Measurements from ENCODE around the gene TNNC1. TPM values are rescaled to one million over a fixed set of nuclear protein-coding genes. Genes with fewer than 3 reads are reported as not detected.
A peak's percentile ranks its signal among the peaks of the same experiment; 100 is the strongest.

Gene TNNC1
- total and polyA plus RNA-seq, 2 of the 13 experiments (the other 11 are each of a cell fraction or from before 2014, with no cell fraction given): 11.8 to 36.4 TPM

DNA sequence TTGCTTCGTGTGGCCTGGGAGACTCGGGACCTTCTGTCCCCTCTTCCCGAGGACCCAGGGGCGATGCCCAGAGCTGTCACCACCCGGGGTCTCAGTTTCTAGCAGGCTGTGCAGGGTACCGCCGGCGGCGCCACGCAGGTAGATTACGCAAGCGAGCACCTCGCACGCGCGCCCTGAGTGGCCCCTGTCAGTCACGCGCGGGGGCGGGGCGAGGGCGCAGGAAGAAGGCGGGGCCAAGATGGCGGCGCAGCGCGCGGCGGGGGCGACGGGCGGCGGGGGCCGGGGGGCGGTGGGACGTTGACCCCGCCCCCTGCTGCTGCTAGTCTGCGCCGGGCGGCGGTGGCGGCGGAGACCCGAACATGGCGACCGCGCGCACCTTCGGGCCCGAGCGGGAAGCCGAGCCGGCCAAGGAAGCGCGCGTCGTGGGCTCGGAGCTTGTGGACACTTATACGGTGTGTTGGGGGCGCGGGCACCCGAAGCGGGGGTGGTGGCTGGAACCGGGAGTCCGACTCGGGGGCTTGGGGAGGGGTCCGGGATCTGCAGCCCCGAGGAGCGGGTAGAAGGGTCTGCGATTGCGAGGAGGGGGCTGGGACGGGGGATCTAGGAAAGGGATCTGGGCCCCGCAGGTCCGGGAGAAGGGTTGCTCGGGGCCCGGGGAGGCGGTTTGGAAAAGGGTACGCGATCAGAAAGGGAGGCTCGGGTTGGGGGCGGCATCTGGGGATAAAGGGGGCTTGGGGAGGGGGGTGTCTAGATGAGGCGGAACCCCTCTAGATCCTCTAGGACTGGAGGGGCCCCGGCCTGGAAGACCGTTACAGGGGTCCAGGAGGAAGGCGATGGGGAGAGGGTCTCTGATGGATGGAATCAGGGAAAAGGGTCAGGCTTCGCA, 1.7 kb upstream of the TNNC1 start, which contains the start of gene NISCH (continued):
- TF ChIP-seq, protein P1, sequence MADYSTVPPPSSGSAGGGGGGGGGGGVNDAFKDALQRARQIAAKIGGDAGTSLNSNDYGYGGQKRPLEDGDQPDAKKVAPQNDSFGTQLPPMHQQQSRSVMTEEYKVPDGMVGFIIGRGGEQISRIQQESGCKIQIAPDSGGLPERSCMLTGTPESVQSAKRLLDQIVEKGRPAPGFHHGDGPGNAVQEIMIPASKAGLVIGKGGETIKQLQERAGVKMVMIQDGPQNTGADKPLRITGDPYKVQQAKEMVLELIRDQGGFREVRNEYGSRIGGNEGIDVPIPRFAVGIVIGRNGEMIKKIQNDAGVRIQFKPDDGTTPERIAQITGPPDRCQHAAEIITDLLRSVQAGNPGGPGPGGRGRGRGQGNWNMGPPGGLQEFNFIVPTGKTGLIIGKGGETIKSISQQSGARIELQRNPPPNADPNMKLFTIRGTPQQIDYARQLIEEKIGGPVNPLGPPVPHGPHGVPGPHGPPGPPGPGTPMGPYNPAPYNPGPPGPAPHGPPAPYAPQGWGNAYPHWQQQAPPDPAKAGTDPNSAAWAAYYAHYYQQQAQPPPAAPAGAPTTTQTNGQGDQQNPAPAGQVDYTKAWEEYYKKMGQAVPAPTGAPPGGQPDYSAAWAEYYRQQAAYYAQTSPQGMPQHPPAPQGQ (CRISPR knock-in tag; IDR thresholded peaks at IDR 0.05; ENCODE audit: borderline replicate concordance): no peak
- peak in 1 of 2 experiments; percentile 52; a peak in 1 of 4 replicates for TF ChIP-seq POLR2A (IDR thresholded peaks at IDR 0.05; ENCODE audit: insufficient read depth in 1 of 2, low read depth in 2 of 2, low read length in 2 of 2)
- TF ChIP-seq ETV5 (CRISPR knock-in tag; IDR thresholded peaks at IDR 0.05; ENCODE audit: borderline replicate concordance): peak; percentile 50; the same call in 1 of the 2 replicates
- no peak for TF ChIP-seq TP53 (CRISPR knock-in tag; conservative IDR thresholded peaks at IDR 0.05)
- peak; percentile 42; the same call in 1 of the 2 replicates for TF ChIP-seq PHF20 (CRISPR knock-in tag; IDR thresholded peaks at IDR 0.05)
- TF ChIP-seq NR2F6 (IDR thresholded peaks at IDR 0.05): no peak
- peak; percentile 64; the same call in 1 of the 2 replicates for TF ChIP-seq NR2F6 (CRISPR knock-in tag; IDR thresholded peaks at IDR 0.05)
- TF ChIP-seq ZNF883 (CRISPR knock-in tag; IDR thresholded peaks at IDR 0.05; ENCODE audit: not compliant biosample characterization): peak; percentile 23
- 0 out of 2 replicates have a peak, but pooled peaks have one; percentile 20 for TF ChIP-seq AHR (CRISPR knock-in tag; IDR thresholded peaks at IDR 0.05)
- peak in 1 of 2 experiments; percentile 64; a peak in 2 of 4 replicates for TF ChIP-seq EP300 (IDR thresholded peaks at IDR 0.05; ENCODE audit: low read depth in 2 of 2, low read length in 2 of 2)
- TF ChIP-seq EP300 (CRISPR knock-in tag; IDR thresholded peaks at IDR 0.05; ENCODE audit: borderline replicate concordance): 0 out of 2 replicates have a peak, but pooled peaks have one; percentile 30
- TF ChIP-seq, protein P2, sequence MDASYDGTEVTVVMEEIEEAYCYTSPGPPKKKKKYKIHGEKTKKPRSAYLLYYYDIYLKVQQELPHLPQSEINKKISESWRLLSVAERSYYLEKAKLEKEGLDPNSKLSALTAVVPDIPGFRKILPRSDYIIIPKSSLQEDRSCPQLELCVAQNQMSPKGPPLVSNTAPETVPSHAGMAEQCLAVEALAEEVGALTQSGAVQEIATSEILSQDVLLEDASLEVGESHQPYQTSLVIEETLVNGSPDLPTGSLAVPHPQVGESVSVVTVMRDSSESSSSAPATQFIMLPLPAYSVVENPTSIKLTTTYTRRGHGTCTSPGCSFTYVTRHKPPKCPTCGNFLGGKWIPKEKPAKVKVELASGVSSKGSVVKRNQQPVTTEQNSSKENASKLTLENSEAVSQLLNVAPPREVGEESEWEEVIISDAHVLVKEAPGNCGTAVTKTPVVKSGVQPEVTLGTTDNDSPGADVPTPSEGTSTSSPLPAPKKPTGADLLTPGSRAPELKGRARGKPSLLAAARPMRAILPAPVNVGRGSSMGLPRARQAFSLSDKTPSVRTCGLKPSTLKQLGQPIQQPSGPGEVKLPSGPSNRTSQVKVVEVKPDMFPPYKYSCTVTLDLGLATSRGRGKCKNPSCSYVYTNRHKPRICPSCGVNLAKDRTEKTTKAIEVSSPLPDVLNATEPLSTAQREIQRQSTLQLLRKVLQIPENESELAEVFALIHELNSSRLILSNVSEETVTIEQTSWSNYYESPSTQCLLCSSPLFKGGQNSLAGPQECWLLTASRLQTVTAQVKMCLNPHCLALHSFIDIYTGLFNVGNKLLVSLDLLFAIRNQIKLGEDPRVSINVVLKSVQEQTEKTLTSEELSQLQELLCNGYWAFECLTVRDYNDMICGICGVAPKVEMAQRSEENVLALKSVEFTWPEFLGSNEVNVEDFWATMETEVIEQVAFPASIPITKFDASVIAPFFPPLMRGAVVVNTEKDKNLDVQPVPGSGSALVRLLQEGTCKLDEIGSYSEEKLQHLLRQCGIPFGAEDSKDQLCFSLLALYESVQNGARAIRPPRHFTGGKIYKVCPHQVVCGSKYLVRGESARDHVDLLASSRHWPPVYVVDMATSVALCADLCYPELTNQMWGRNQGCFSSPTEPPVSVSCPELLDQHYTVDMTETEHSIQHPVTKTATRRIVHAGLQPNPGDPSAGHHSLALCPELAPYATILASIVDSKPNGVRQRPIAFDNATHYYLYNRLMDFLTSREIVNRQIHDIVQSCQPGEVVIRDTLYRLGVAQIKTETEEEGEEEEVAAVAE (CRISPR knock-in tag; IDR thresholded peaks at IDR 0.05; ENCODE audit: borderline replicate concordance): 0 out of 2 replicates have a peak, but pooled peaks have one; percentile 36
- TF ChIP-seq RBFOX2 (IDR thresholded peaks at IDR 0.05; ENCODE audit: low read depth, low read length): peak; percentile 83
- TF ChIP-seq, protein P3, sequence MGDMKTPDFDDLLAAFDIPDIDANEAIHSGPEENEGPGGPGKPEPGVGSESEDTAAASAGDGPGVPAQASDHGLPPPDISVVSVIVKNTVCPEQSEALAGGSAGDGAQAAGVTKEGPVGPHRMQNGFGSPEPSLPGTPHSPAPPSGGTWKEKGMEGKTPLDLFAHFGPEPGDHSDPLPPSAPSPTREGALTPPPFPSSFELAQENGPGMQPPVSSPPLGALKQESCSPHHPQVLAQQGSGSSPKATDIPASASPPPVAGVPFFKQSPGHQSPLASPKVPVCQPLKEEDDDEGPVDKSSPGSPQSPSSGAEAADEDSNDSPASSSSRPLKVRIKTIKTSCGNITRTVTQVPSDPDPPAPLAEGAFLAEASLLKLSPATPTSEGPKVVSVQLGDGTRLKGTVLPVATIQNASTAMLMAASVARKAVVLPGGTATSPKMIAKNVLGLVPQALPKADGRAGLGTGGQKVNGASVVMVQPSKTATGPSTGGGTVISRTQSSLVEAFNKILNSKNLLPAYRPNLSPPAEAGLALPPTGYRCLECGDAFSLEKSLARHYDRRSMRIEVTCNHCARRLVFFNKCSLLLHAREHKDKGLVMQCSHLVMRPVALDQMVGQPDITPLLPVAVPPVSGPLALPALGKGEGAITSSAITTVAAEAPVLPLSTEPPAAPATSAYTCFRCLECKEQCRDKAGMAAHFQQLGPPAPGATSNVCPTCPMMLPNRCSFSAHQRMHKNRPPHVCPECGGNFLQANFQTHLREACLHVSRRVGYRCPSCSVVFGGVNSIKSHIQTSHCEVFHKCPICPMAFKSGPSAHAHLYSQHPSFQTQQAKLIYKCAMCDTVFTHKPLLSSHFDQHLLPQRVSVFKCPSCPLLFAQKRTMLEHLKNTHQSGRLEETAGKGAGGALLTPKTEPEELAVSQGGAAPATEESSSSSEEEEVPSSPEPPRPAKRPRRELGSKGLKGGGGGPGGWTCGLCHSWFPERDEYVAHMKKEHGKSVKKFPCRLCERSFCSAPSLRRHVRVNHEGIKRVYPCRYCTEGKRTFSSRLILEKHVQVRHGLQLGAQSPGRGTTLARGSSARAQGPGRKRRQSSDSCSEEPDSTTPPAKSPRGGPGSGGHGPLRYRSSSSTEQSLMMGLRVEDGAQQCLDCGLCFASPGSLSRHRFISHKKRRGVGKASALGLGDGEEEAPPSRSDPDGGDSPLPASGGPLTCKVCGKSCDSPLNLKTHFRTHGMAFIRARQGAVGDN (CRISPR knock-in tag; IDR thresholded peaks at IDR 0.05): peak; percentile 85

Measured in HepG2 (cell line).